HCT116 (cell line): ENCODE results near the gene NUDT8. TPM values are rescaled to one million over a fixed set of nuclear protein-coding genes. Genes with fewer than 3 reads are reported as not detected.
A peak's percentile ranks its signal among the peaks of the same experiment; 100 is the strongest.

Experiments
- ATAC-seq: fragments of 200-7000 bp; cut with Tn5 transposase; 2 replicates; pipeline ENCODE4 v1.9.1; 2020; ENCODE audit warnings: mild to moderate bottlenecking, moderate library complexity
- BruUV-seq: library from RNA; stranded (reverse); fragments of 400-500 nt; replicated peaks from 2 replicates; lab custom pipeline; 2021; lab: Mats Ljungman, UMichigan
- CTCF ChIA-PET: fragments of 300-600 bp; sonication (Branson Sonifier 250); formaldehyde crosslinking; loops from one replicate; lab custom pipeline; 2021; ENCODE audit warnings: antibody characterized with exemption; lab: Charles Lee
- POLR2A ChIA-PET: fragments of 300-600, 350-600 bp; sonication (Branson Sonifier 250); formaldehyde crosslinking; loops from one replicate; lab custom pipeline; 2021; ENCODE audit warnings: antibody characterized with exemption; lab: Charles Lee
- RAD21 ChIA-PET, 2 experiments: fragments of 300-600 bp; sonication (Branson Sonifier 250); formaldehyde crosslinking; loops; one replicate each; lab custom pipeline; 2023; ENCODE audit warnings: low total read pairs in 2 of 2; ENCODE audit not compliant: uncharacterized antibody in 2 of 2, unreplicated experiment in 2 of 2, low non-redundant PET in 1 of 2; lab: Charles Lee
- DNase-seq: peaks from one replicate; pipeline ENCODE4 v3.0.0-alpha.2; 2010; ENCODE audit warnings: low read depth, low spot score
- H2AFZ ChIP-seq: fragments of 200-600 bp; shearing (Covaris generic), sonication (generic); 2 replicates; pipeline ENCODE4 v1.6.1; 2017; ENCODE audit warnings: low read depth, mixed run types, mixed read lengths, antibody characterized with exemption, low read length; ENCODE audit not compliant: poor library complexity, severe bottlenecking
- H3K27ac ChIP-seq: 2 replicates; pipeline ENCODE4 v1.5.1; 2012; ENCODE audit warnings: low read depth, low read length
- H3K27me3 ChIP-seq: fragments of 200-600 bp; sonication (generic); 2 replicates; pipeline ENCODE4 v1.6.1; 2016; ENCODE audit warnings: mixed run types, low read length, mixed read lengths; ENCODE audit not compliant: insufficient read depth
- H3K36me3 ChIP-seq, 2 experiments: fragments of 200-500 bp in 1 of 2; fragments of 200-600 bp in 1 of 2; sonication (Bioruptor generic) in 1 of 2; sonication (generic) in 1 of 2; 2 replicates each; pipeline versions ENCODE4 v1.5.1 to v1.6.1; 2014 to 2016; ENCODE audit warnings: low read length in 2 of 2, inconsistent platforms in 1 of 2, mixed read lengths in 1 of 2, mixed run types in 1 of 2; ENCODE audit not compliant: insufficient read depth in 2 of 2, control insufficient read depth in 1 of 2
- H3K4me1 ChIP-seq, 2 experiments: fragments of 200-600 bp in 1 of 2; sonication (generic) in 1 of 2; 2 replicates each; pipeline versions ENCODE4 v1.5.1 to v1.6.1; 2012 to 2017; ENCODE audit warnings: low read length in 2 of 2, inconsistent platforms in 1 of 2, mild to moderate bottlenecking in 1 of 2, mixed read lengths in 1 of 2, mixed run types in 1 of 2, moderate library complexity in 1 of 2; ENCODE audit not compliant: insufficient read depth in 2 of 2, control insufficient read depth in 1 of 2
- H3K4me2 ChIP-seq: fragments of 200-600 bp; sonication (generic); 2 replicates; pipeline ENCODE4 v1.6.1; 2017; ENCODE audit warnings: mixed run types, low read length, mixed read lengths
- H3K4me3 ChIP-seq, 2 experiments: fragments of 200-600 bp in 1 of 2; sonication (generic) in 1 of 2; replicated peaks in 1 of 2; 2 replicates each; pipeline ENCODE4 v1.5.1; 2011 to 2016; ENCODE audit warnings: low read length in 2 of 2, control low read depth in 1 of 2, low read depth in 1 of 2, mild to moderate bottlenecking in 1 of 2, mixed read lengths in 1 of 2, mixed run types in 1 of 2
- H3K79me2 ChIP-seq: fragments of 200-600 bp; sonication (generic); 2 replicates; pipeline ENCODE4 v1.6.1; 2017; ENCODE audit warnings: mild to moderate bottlenecking, mixed run types, low read length, moderate library complexity, mixed read lengths; ENCODE audit not compliant: insufficient read depth
- H3K9ac ChIP-seq: fragments of 200-600 bp; sonication (generic); 2 replicates; pipeline ENCODE4 v1.6.1; 2016; ENCODE audit warnings: low read length, mixed read lengths
- H3K9me2 ChIP-seq: fragments of 200-600 bp; sonication (generic), shearing (Covaris generic); 2 replicates; pipeline ENCODE4 v1.6.1; 2017; ENCODE audit warnings: mixed run types, mild to moderate bottlenecking, moderate library complexity; ENCODE audit not compliant: insufficient read depth
- H3K9me3 ChIP-seq, 2 experiments: fragments of 200-500 bp in 1 of 2; fragments of 200-600 bp in 1 of 2; sonication (Bioruptor generic) in 1 of 2; sonication (generic) in 1 of 2; 2 replicates each; pipeline ENCODE4 v1.6.1; 2014 to 2017; ENCODE audit warnings: low read length in 2 of 2, mixed read lengths in 2 of 2, inconsistent platforms in 1 of 2, low read depth in 1 of 2, mild to moderate bottlenecking in 1 of 2, mixed run types in 1 of 2, moderate library complexity in 1 of 2; ENCODE audit not compliant: control insufficient read depth in 1 of 2, insufficient read depth in 1 of 2
- H4K20me1 ChIP-seq: fragments of 200-600 bp; sonication (generic), shearing (Covaris generic); 2 replicates; pipeline ENCODE4 v1.6.1; 2017; ENCODE audit warnings: mixed run types, mild to moderate bottlenecking, moderate library complexity; ENCODE audit not compliant: insufficient read depth
- CBX3 ChIP-seq: IDR thresholded peaks from 2 replicates; pipeline ENCODE4 v1.6.1; 2012; ENCODE audit warnings: low read depth
- CEBPB ChIP-seq: IDR thresholded peaks from 2 replicates; pipeline ENCODE4 v1.6.1; 2012; ENCODE audit warnings: low read depth
- CTCF ChIP-seq, 3 experiments: fragments of 200-600 bp in 1 of 3; sonication (generic) in 1 of 3; IDR thresholded peaks in 2 of 3; conservative IDR thresholded peaks in 1 of 3; 2 replicates each; pipeline ENCODE4 v1.5.1; 2012 to 2017; ENCODE audit warnings: low read depth in 2 of 3, low read length in 2 of 3, antibody characterized with exemption in 1 of 3, borderline replicate concordance in 1 of 3, control low read depth in 1 of 3, mild to moderate bottlenecking in 1 of 3, mixed read lengths in 1 of 3, mixed run types in 1 of 3, moderate library complexity in 1 of 3; ENCODE audit not compliant: insufficient read depth in 1 of 3
- EGR1 ChIP-seq: IDR thresholded peaks from 2 replicates; pipeline ENCODE4 v1.6.1; 2012; ENCODE audit warnings: low read depth
- EZH2 ChIP-seq: fragments of 200-600 bp; sonication (generic); IDR thresholded peaks from 2 replicates; pipeline ENCODE4 v1.6.1; 2017; ENCODE audit warnings: antibody characterized with exemption, mixed run types
- JUND ChIP-seq: IDR thresholded peaks from 2 replicates; pipeline ENCODE4 v1.6.1; 2012
- RAD21 ChIP-seq: IDR thresholded peaks from 2 replicates; pipeline ENCODE4 v1.6.1; 2012; ENCODE audit warnings: low read depth, mild to moderate bottlenecking
- REST ChIP-seq: IDR thresholded peaks from 2 replicates; pipeline ENCODE4 v1.6.1; 2012; ENCODE audit warnings: low read depth
- intact Hi-C: fragments of 100-400 bp; cut with micrococcal nuclease; formaldehyde crosslinking; loops from 2 replicates; pipeline ENCODE4 v1.10.0; 2022
- total RNA-seq: library from RNA; stranded (reverse); gene quantifications from one replicate; pipeline ENCODE4 v1.2.1, GENCODE V29; 2021; ENCODE audit not compliant: unreplicated experiment
- TF ChIP-seq, protein P1 (sequence below): IDR thresholded peaks from 2 replicates; pipeline ENCODE4 v1.6.1; 2012

The NUDT8 gene
- total RNA-seq, 1 experiment from 2014 or later = 18.7 TPM

DNA sequence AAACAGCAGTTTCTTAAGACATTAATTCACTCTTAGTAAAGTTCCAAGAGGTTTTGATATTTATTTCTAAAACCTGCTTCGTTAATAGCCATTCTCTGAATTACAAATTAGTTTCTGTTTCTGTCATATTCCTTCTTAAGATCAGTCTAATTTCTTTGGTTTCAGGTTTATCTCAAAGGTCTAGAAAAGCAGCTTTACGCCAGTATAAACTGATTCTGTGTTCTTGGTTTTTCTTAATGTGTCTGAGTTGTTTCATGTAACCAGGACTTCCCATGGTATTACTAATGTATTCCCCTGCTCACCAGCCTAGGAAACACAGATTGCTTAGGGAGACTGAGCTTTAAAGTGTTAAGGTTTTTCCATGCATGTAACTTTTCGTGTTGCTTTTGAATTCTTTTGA lies 27.6 kb upstream of the NUDT8 start:
- Histone ChIP-seq H3K27ac (no peak overlapping the region), H3K9ac (no peak overlapping the region), H2AFZ (no peak overlapping the region), H3K9me3 (no peaks in the 10 kb centered on the region), H3K79me2 (no peaks in the 10 kb centered on the region), H3K27me3 (no peaks in the 10 kb centered on the region), H3K4me1 (no peaks in the 10 kb centered on the region), H3K4me3 (no peak overlapping the region), H3K4me2 (no peak overlapping the region), H3K9me2 (no peaks in the 10 kb centered on the region), H4K20me1 (no peaks in the 10 kb centered on the region), H3K36me3 (no peaks in the 10 kb centered on the region)
- DNase-seq = no peak
- ChIA-PET CTCF (no interaction called here), RAD21 (no interaction called here), POLR2A (no interaction called here)
- intact Hi-C loops = no loop called here
- ATAC-seq = no peak
- TF ChIP-seq, protein P1, sequence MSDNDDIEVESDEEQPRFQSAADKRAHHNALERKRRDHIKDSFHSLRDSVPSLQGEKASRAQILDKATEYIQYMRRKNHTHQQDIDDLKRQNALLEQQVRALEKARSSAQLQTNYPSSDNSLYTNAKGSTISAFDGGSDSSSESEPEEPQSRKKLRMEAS = no peak
- TF ChIP-seq EGR1 (no peak), JUND (no peak), RAD21 (no peak), EZH2 (no peak), CTCF (IDR thresholded peaks at IDR 0.05 in 2 of 3, conservative IDR thresholded peaks at IDR 0.05 in 1 of 3; ENCODE audit: borderline replicate concordance in 1 of 3, insufficient read depth in 1 of 3, low read depth in 2 of 3, low read length in 2 of 3) (no peak), CEBPB (no peak)
- no TSS peak for BruUV-seq

DNA sequence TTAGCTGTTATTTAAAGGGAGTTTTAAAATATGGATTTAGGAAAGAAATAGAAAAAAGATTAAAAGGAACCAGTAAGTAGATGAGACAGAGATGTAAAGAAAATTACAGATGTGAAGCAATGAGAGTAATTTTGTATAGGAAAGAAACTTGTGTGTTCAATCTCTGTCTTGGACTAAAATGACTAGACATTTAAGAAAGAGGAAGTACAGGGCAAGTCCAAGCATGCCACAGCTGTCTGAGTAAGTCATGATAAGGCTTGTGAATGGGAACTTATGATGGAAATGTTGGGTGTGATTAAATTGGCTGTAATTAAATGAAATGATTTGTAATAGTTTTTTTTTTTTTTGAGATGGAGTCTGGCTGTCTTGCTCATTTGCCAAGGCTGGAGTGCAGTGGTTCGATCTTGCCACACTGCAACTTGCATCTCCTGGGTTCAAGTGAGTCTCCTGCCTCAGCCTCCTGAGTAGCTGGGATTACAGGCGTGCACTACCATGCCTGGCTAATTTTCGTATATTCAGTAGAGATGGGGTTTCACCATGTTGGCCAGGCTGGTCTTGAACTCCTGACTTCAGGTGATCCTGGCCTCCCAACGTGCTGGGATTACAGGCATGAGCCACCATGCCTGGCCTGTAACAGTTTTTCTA lies 26.7 kb upstream of the NUDT8 start:
- H3K27me3 ChIP-seq = no peaks in the 10 kb centered on the region
- TF ChIP-seq REST = no peak
- peak; percentile 93; the same call in 1 of the 2 replicates for TF ChIP-seq CBX3
- TF ChIP-seq, all 23 proteins: peak for 1
- Histone ChIP-seq H3K9me2 (no peaks in the 10 kb centered on the region), H3K4me1 (no peaks in the 10 kb centered on the region), H3K79me2 (no peaks in the 10 kb centered on the region), H3K4me2 (no peak overlapping the region), H3K4me3 (no peak overlapping the region), H3K9ac (no peak overlapping the region), H3K9me3 (no peaks in the 10 kb centered on the region), H3K27ac (no peak overlapping the region), H4K20me1 (no peaks in the 10 kb centered on the region), H3K36me3 (no peaks in the 10 kb centered on the region), H2AFZ (no peak overlapping the region)
- no peak for DNase-seq
- ChIA-PET POLR2A (no interaction called here), RAD21 (no interaction called here), CTCF (no interaction called here)
- no TSS peak for BruUV-seq
- no peak for ATAC-seq
- intact Hi-C loops = no loop called here
